HTR-8/SVneo (cell line): ENCODE measurements around the gene ABL1.

ENCODE experiments used
- DNase-seq: peaks from one replicate; pipeline ENCODE4 v3.0.0; 2011; ENCODE audit warnings: low spot score, mixed read lengths; ENCODE audit not compliant: insufficient read length
- FAIRE-seq: peaks from 2 replicates; lab custom pipeline; 2011; peaks lifted over from hg19 to GRCh38; lab: Jason Lieb, UNC

Gene ABL1

GRCh38 chr9:130869250-130869649 lies 34.2 kb downstream of the ABL1 start:
- DNase-seq (no peak), FAIRE-seq (no peak)

GRCh38 chr9:130870491-130871381 lies 35.7 kb downstream of the ABL1 start:
- FAIRE-seq (no peak), DNase-seq (no peak)

- DNase-seq: no peak
- no peak for FAIRE-seq
Measured at GRCh38 chr9:130871395-130872062, 36.5 kb downstream of the ABL1 start.

GRCh38 chr9:130872093-130872492 lies 37.0 kb downstream of the ABL1 start:
- FAIRE-seq (no peak), DNase-seq (no peak)

- no peak for FAIRE-seq
Measured at GRCh38 chr9:130872508-130872907, 37.5 kb downstream of the ABL1 start.

GRCh38 chr9:130872912-130873503 lies 38.0 kb downstream of the ABL1 start:
- DNase-seq (no peak), FAIRE-seq (no peak)

More at GRCh38 chr9:130872508-130872907, 37.5 kb downstream of the ABL1 start:
- no peak for DNase-seq

- no peak for FAIRE-seq
Measured at GRCh38 chr9:130873966-130874365, 38.9 kb downstream of the ABL1 start.

GRCh38 chr9:130874783-130875182 lies 39.7 kb downstream of the ABL1 start:
- DNase-seq (no peak), FAIRE-seq (no peak)

More at GRCh38 chr9:130873966-130874365, 38.9 kb downstream of the ABL1 start:
- DNase-seq: no peak

GRCh38 chr9:130877300-130877699 lies 42.2 kb downstream of the ABL1 start:
- DNase-seq: no peak
- FAIRE-seq: no peak

GRCh38 chr9:130878295-130878694 lies 43.2 kb downstream of the ABL1 start:
- FAIRE-seq: no peak

GRCh38 chr9:130879863-130880411 lies 44.9 kb downstream of the ABL1 start:
- DNase-seq (no peak), FAIRE-seq (no peak)

More at GRCh38 chr9:130878295-130878694, 43.2 kb downstream of the ABL1 start:
- DNase-seq: no peak

GRCh38 chr9:130880599-130881220 lies 45.7 kb downstream of the ABL1 start:
- no peak for DNase-seq
- no peak for FAIRE-seq

- FAIRE-seq: no peak
- no peak for DNase-seq
Measured at GRCh38 chr9:130881516-130881915, 46.5 kb downstream of the ABL1 start.

- FAIRE-seq (no peak), DNase-seq (no peak)
Measured at GRCh38 chr9:130882696-130883225, 47.7 kb downstream of the ABL1 start.

GRCh38 chr9:130883479-130883878 lies 48.4 kb downstream of the ABL1 start:
- no peak for DNase-seq

GRCh38 chr9:130884111-130884531 lies 49.1 kb downstream of the ABL1 start:
- FAIRE-seq (no peak), DNase-seq (no peak)

More at GRCh38 chr9:130883479-130883878, 48.4 kb downstream of the ABL1 start:
- FAIRE-seq: no peak

- no peak for FAIRE-seq
- DNase-seq: no peak
Measured at GRCh38 chr9:130884542-130885483, 49.8 kb downstream of the ABL1 start.

- no peak for FAIRE-seq
- DNase-seq: no peak
Measured at GRCh38 chr9:130885484-130886375, 50.7 kb downstream of the ABL1 start.
